Liver (tissue), 3 donors: Measurements from ENCODE around the gene CHMP5.

Source experiments
- EGR1 ChIP-seq, 2 donors: IDR thresholded peaks; 2 replicates each; pipeline ENCODE4 v1.6.1; 2016 to 2018; ENCODE audit warnings: antibody characterized with exemption in 2 of 2, low read depth in 2 of 2
- FOXA1 ChIP-seq: IDR thresholded peaks from 2 replicates; pipeline ENCODE4 v1.6.1; 2016; ENCODE audit warnings: antibody characterized with exemption
- JUND ChIP-seq, 2 donors: IDR thresholded peaks; 2 replicates each; pipeline ENCODE4 v1.6.1; 2016; ENCODE audit warnings: antibody characterized with exemption in 2 of 2
- RAD21 ChIP-seq, 2 donors: IDR thresholded peaks; 2 replicates each; pipeline ENCODE4 v1.6.1; 2016; ENCODE audit warnings: antibody characterized with exemption in 2 of 2, mild to moderate bottlenecking in 2 of 2
- TAF1 ChIP-seq: conservative IDR thresholded peaks from 2 replicates; pipeline ENCODE4 v1.6.1; 2016; ENCODE audit warnings: antibody characterized with exemption, mild to moderate bottlenecking
- YY1 ChIP-seq: IDR thresholded peaks from 2 replicates; pipeline ENCODE4 v1.6.1; 2016; ENCODE audit warnings: antibody characterized with exemption, mild to moderate bottlenecking
- TF ChIP-seq, protein P1 (sequence below): IDR thresholded peaks from 2 replicates; pipeline ENCODE4 v1.6.1; 2016; ENCODE audit warnings: antibody characterized with exemption, mild to moderate bottlenecking
- TF ChIP-seq, protein P2 (sequence below): fragments of 150-350 bp; IDR thresholded peaks from 2 replicates; pipeline ENCODE4 v1.5.1; 2017; ENCODE audit warnings: improper control_type of control experiment, low read depth, low read length; ENCODE audit not compliant: missing input control
- TF ChIP-seq, protein P3 (sequence below): IDR thresholded peaks from 2 replicates; pipeline ENCODE4 v1.6.1; 2016; ENCODE audit warnings: antibody characterized with exemption
- donor health status: healthy.
- donor health status: healthy.

DNA sequence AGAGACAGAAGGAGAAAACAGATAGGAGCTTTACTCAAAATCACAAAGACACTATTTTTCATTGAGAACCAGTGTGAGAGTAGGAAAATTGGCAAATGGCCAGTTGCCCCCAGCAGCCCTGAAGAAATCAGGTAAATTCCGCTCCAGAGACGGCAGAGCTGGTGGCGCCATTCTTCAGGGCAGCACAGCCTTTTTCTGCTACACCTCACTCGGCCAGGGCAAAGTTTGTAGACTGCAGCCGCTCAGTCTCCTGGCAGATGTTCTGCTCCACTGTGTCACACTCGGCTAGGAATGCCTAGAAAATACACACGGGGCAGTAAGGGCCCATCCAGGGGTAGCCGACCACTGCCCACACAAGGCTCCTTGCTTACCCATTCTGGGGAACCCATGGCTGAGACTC lies 9.8 kb upstream of the CHMP5 start:
- TF ChIP-seq, protein P1, sequence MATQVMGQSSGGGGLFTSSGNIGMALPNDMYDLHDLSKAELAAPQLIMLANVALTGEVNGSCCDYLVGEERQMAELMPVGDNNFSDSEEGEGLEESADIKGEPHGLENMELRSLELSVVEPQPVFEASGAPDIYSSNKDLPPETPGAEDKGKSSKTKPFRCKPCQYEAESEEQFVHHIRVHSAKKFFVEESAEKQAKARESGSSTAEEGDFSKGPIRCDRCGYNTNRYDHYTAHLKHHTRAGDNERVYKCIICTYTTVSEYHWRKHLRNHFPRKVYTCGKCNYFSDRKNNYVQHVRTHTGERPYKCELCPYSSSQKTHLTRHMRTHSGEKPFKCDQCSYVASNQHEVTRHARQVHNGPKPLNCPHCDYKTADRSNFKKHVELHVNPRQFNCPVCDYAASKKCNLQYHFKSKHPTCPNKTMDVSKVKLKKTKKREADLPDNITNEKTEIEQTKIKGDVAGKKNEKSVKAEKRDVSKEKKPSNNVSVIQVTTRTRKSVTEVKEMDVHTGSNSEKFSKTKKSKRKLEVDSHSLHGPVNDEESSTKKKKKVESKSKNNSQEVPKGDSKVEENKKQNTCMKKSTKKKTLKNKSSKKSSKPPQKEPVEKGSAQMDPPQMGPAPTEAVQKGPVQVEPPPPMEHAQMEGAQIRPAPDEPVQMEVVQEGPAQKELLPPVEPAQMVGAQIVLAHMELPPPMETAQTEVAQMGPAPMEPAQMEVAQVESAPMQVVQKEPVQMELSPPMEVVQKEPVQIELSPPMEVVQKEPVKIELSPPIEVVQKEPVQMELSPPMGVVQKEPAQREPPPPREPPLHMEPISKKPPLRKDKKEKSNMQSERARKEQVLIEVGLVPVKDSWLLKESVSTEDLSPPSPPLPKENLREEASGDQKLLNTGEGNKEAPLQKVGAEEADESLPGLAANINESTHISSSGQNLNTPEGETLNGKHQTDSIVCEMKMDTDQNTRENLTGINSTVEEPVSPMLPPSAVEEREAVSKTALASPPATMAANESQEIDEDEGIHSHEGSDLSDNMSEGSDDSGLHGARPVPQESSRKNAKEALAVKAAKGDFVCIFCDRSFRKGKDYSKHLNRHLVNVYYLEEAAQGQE = no peak
- no peak for TF ChIP-seq FOXA1
- TF ChIP-seq, protein P2, sequence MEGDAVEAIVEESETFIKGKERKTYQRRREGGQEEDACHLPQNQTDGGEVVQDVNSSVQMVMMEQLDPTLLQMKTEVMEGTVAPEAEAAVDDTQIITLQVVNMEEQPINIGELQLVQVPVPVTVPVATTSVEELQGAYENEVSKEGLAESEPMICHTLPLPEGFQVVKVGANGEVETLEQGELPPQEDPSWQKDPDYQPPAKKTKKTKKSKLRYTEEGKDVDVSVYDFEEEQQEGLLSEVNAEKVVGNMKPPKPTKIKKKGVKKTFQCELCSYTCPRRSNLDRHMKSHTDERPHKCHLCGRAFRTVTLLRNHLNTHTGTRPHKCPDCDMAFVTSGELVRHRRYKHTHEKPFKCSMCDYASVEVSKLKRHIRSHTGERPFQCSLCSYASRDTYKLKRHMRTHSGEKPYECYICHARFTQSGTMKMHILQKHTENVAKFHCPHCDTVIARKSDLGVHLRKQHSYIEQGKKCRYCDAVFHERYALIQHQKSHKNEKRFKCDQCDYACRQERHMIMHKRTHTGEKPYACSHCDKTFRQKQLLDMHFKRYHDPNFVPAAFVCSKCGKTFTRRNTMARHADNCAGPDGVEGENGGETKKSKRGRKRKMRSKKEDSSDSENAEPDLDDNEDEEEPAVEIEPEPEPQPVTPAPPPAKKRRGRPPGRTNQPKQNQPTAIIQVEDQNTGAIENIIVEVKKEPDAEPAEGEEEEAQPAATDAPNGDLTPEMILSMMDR = no peak
- no peak for TF ChIP-seq JUND (IDR thresholded peaks at IDR 0.05)
- TF ChIP-seq, protein P3, sequence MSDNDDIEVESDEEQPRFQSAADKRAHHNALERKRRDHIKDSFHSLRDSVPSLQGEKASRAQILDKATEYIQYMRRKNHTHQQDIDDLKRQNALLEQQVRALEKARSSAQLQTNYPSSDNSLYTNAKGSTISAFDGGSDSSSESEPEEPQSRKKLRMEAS = no peak
- TF ChIP-seq RAD21 (IDR thresholded peaks at IDR 0.05) = no peak
- no peak for TF ChIP-seq YY1
- no peak for TF ChIP-seq TAF1
- TF ChIP-seq EGR1 (IDR thresholded peaks at IDR 0.05; ENCODE audit: low read depth in 2 of 2) = no peak
